Mucosa of gallbladder (tissue), 1 donor: Measurements from ENCODE around the gene C1orf216. TPM values are rescaled to one million over a fixed set of nuclear protein-coding genes. Genes with fewer than 3 reads are reported as not detected.
"Not testable (repeated sequence)": the region's sequence is repeated elsewhere in the genome, so short reads cannot be mapped to it uniquely, and the experiment has no call there.

Experiments used
- DNase-seq: peaks from one replicate; pipeline ENCODE4 v3.0.0-alpha.2; 2020; ENCODE audit warnings: low spot score
- total RNA-seq: library from RNA; stranded (reverse); gene quantifications from one replicate; pipeline ENCODE4 v1.2.1, GENCODE V29; 2021
- donor health status: DM: no; HTN: no; CAD: no.

The C1orf216 gene
- total RNA-seq: 11.0 TPM

GRCh38 chr1:35718492-35719336, at the start of gene C1orf216:
Gene C1orf216, minus strand, starts transcription at chr1:35718884. Its CDS starts 2,563 bp downstream, at chr1:35716321.
- peak; percentile 61 for DNase-seq

- no peak for DNase-seq
Measured at GRCh38 chr1:35764283-35764682, 45.6 kb upstream of the C1orf216 start.

- no peak for DNase-seq
Measured at GRCh38 chr1:35763201-35763600, 44.5 kb upstream of the C1orf216 start.

- DNase-seq: no peak
Measured at GRCh38 chr1:35762141-35762540, 43.5 kb upstream of the C1orf216 start.

- DNase-seq: no peak
Measured at GRCh38 chr1:35756064-35756463, 37.4 kb upstream of the C1orf216 start.

- DNase-seq: no peak
Measured at GRCh38 chr1:35753626-35754260, 35.1 kb upstream of the C1orf216 start.

- DNase-seq: no peak
Measured at GRCh38 chr1:35748326-35748725, 29.6 kb upstream of the C1orf216 start.

- DNase-seq: no peak
Measured at GRCh38 chr1:35745124-35745730, 26.5 kb upstream of the C1orf216 start.

- no peak for DNase-seq
Measured at GRCh38 chr1:35737120-35737519, 18.4 kb upstream of the C1orf216 start.

- no peak for DNase-seq
Measured at GRCh38 chr1:35727434-35728040, 8.9 kb upstream of the C1orf216 start.

GRCh38 chr1:35726450-35727433, 8.1 kb upstream of the C1orf216 start:
- DNase-seq: peak; percentile 48

GRCh38 chr1:35725596-35725995, 6.9 kb upstream of the C1orf216 start:
- DNase-seq: no peak

- DNase-seq: peak; percentile 20
Measured at GRCh38 chr1:35717911-35718476, 690 bp downstream of the C1orf216 start.

GRCh38 chr1:35715568-35716002, 3.1 kb downstream of the C1orf216 start:
- peak; percentile 69 for DNase-seq

GRCh38 chr1:35714921-35715567, 3.6 kb downstream of the C1orf216 start:
- DNase-seq: no peak

GRCh38 chr1:35711098-35711497, 7.6 kb downstream of the C1orf216 start:
- not testable (repeated sequence) for DNase-seq

GRCh38 chr1:35708952-35709351, 9.7 kb downstream of the C1orf216 start:
- no peak for DNase-seq

GRCh38 chr1:35708441-35708921, 10.2 kb downstream of the C1orf216 start:
- no peak for DNase-seq

GRCh38 chr1:35707601-35708440, 10.9 kb downstream of the C1orf216 start:
- no peak for DNase-seq
